SK-N-MC (cell line): Measurements from ENCODE around the gene CCDC70.

Source experiments
- EZH2 ChIP-seq: fragments of 200-600 bp; sonication (generic); IDR thresholded peaks from one replicate; pipeline ENCODE4 v1.6.1; 2017; ENCODE audit warnings: antibody characterized with exemption
- POLR2AphosphoS5 ChIP-seq: IDR thresholded peaks from 2 replicates; pipeline ENCODE4 v1.6.1; 2012; ENCODE audit warnings: mild to moderate bottlenecking, low read depth, low read length, borderline replicate concordance

- TF ChIP-seq EZH2, result no peak
- TF ChIP-seq POLR2AphosphoS5, result no peak
Observed at GRCh38 chr13:51826606-51827005, 35.2 kb upstream of the CCDC70 start.
